Natural killer cell (primary cell): Measurements from ENCODE around the gene DIAPH1. TPM values are rescaled to one million over a fixed set of nuclear protein-coding genes. Genes with fewer than 3 reads are reported as not detected.

ENCODE experiments used
- ATAC-seq, 3 donors: fragments of 150-1000 bp in 2 of 3; fragments of 200-7000 bp in 1 of 3; cut with Tn5 transposase; 1 replicate in 1 of 3; 2 replicates in 2 of 3; pipeline ENCODE4 v1.10.0; 2021; ENCODE audit warnings: mild to moderate bottlenecking in 2 of 3, moderate library complexity in 2 of 3
- DNase-seq, 2 donors: peaks; one replicate each; pipeline versions ENCODE4 v3.0.0 to v3.0.0-alpha.2; 2013 to 2021; ENCODE audit warnings: mixed read lengths in 1 of 2
- H3K27ac ChIP-seq: one replicate; pipeline ENCODE4 v1.5.1; 2013; ENCODE audit warnings: mild to moderate bottlenecking, low read length
- H3K27me3 ChIP-seq: one replicate; pipeline ENCODE4 v1.6.1; 2013; ENCODE audit warnings: low read length; ENCODE audit not compliant: control insufficient read depth, insufficient read depth
- H3K36me3 ChIP-seq: one replicate; pipeline ENCODE4 v1.6.1; 2013; ENCODE audit warnings: low read length; ENCODE audit not compliant: control insufficient read depth, insufficient read depth
- H3K4me1 ChIP-seq: one replicate; pipeline ENCODE4 v1.6.1; 2013; ENCODE audit warnings: low read length; ENCODE audit not compliant: control insufficient read depth, insufficient read depth
- H3K4me3 ChIP-seq: one replicate; pipeline ENCODE4 v1.5.1; 2013; ENCODE audit warnings: low read length
- H3K9me3 ChIP-seq: one replicate; pipeline ENCODE4 v1.6.1; 2013; ENCODE audit warnings: low read length; ENCODE audit not compliant: control insufficient read depth, insufficient read depth
- H3K27ac Mint-ChIP-seq, 2 donors: one replicate each; pipeline ENCODE4 v1.8.0; 2022; ENCODE audit warnings: mild to moderate bottlenecking in 2 of 2, mixed read lengths in 2 of 2, moderate library complexity in 1 of 2
- H3K27me3 Mint-ChIP-seq, 2 donors: one replicate each; pipeline ENCODE4 v1.8.0; 2022; ENCODE audit warnings: low read depth in 2 of 2, mixed read lengths in 2 of 2
- H3K36me3 Mint-ChIP-seq: one replicate; pipeline ENCODE4 v1.8.0; 2022; ENCODE audit warnings: mixed read lengths
- H3K4me1 Mint-ChIP-seq, 2 donors: one replicate each; pipeline ENCODE4 v1.8.0; 2022; ENCODE audit warnings: mixed read lengths in 2 of 2
- H3K4me3 Mint-ChIP-seq: one replicate; pipeline ENCODE4 v1.8.0; 2022; ENCODE audit warnings: mild to moderate bottlenecking, moderate library complexity, mixed read lengths
- H3K9me3 Mint-ChIP-seq, 2 donors: one replicate each; pipeline ENCODE4 v1.8.0; 2022; ENCODE audit warnings: mixed read lengths in 2 of 2
- CTCF ChIP-seq: fragments of 200-600 bp; IDR thresholded peaks from one replicate; pipeline ENCODE4 v1.8.0; 2022; ENCODE audit warnings: antibody characterized with exemption
- WGBS: methylation state at CpG from one replicate; pipeline ENCODE4 v1.1.7; 2013; ENCODE audit warnings: missing lambda C conversion rate; ENCODE audit not compliant: insufficient coverage; 5-methylcytosine and 5-hydroxymethylcytosine counted together
- intact Hi-C: fragments of 100-400 bp; cut with micrococcal nuclease; formaldehyde crosslinking; loops from one replicate; pipeline ENCODE4 v1.14.2; 2022
- total RNA-seq, 4 donors: library from RNA; stranded (reverse); fragments of 120-200 nt in 1 of 4; gene quantifications; one replicate each; pipeline versions ENCODE4 v1.2.3 to v1.2.4, GENCODE V29; 2013 to 2022

Gene DIAPH1
- total RNA-seq, 3 donors from 2014 or later (not counting 1 experiment from before 2014, with no cell fraction given): 410 to 456 (median 419) TPM

- Mint-ChIP-seq H3K27ac (no peak overlapping the region), H3K36me3 (peaks cover 34% of the 10 kb centered on the region), H3K4me3 (no peak overlapping the region), H3K27me3 (no peaks in the 10 kb centered on the region), H3K9me3 (no peaks in the 10 kb centered on the region), H3K4me1 (no peaks in the 10 kb centered on the region)
- Histone ChIP-seq H3K4me3 (no peak overlapping the region), H3K9me3 (no peaks in the 10 kb centered on the region), H3K36me3 (peaks cover 61% of the 10 kb centered on the region), H3K27me3 (no peaks in the 10 kb centered on the region), H3K4me1 (peaks cover 4% of the 10 kb centered on the region), H3K27ac (no peak overlapping the region)
- 98% methylated on average over 6 of the region's 6 CpGs for WGBS
- TF ChIP-seq CTCF: no peak
- DNase-seq: no peak
- ATAC-seq: no peak
- intact Hi-C loops: no loop called here
Measured at GRCh38 chr5:141628175-141628788, 9.5 kb upstream of the DIAPH1 start.

GRCh38 chr5:141623611-141624010 is 4.8 kb upstream of the DIAPH1 start:
- Histone ChIP-seq H3K9me3 (no peaks in the 10 kb centered on the region), H3K27ac (no peak overlapping the region), H3K4me3 (no peak overlapping the region), H3K36me3 (peaks cover 58% of the 10 kb centered on the region), H3K27me3 (no peaks in the 10 kb centered on the region), H3K4me1 (peaks cover 8% of the 10 kb centered on the region)
- H3K4me1 Mint-ChIP-seq: no peaks in the 10 kb centered on the region
- no peaks in the 10 kb centered on the region for H3K9me3 Mint-ChIP-seq
- intact Hi-C loops: no loop called here
- H3K36me3 Mint-ChIP-seq: peaks cover 47% of the 10 kb centered on the region
- no peak for TF ChIP-seq CTCF
- no peak overlapping the region for H3K27ac Mint-ChIP-seq
- DNase-seq (no peak), ATAC-seq (no peak)
- H3K27me3 Mint-ChIP-seq: no peaks in the 10 kb centered on the region
- WGBS: 87% methylated on average over 5 of the region's 5 CpGs
- no peak overlapping the region for H3K4me3 Mint-ChIP-seq

- peaks cover 8% of the 10 kb centered on the region for H3K4me1 ChIP-seq
- Mint-ChIP-seq H3K9me3 (no peaks in the 10 kb centered on the region), H3K27ac (no peak overlapping the region), H3K4me3 (no peak overlapping the region), H3K27me3 (no peaks in the 10 kb centered on the region), H3K36me3 (peaks cover 49% of the 10 kb centered on the region), H3K4me1 (peaks cover 1 to 3% of the 10 kb centered on the region in 2 donors)
- ATAC-seq: no peak
- no peak for TF ChIP-seq CTCF
- intact Hi-C loops: no loop called here
- H3K9me3 ChIP-seq: no peaks in the 10 kb centered on the region
- DNase-seq: no peak
- H3K4me3 ChIP-seq: no peak overlapping the region
- no peak overlapping the region for H3K27ac ChIP-seq
- no peaks in the 10 kb centered on the region for H3K27me3 ChIP-seq
- peaks cover 54% of the 10 kb centered on the region for H3K36me3 ChIP-seq
Measured at GRCh38 chr5:141623186-141623585, 4.4 kb upstream of the DIAPH1 start.
